GM23338 (cell line): ENCODE measurements around the gene SLC1A4. TPM values are rescaled to one million over a fixed set of nuclear protein-coding genes. Genes with fewer than 3 reads are reported as not detected.

Source experiments
- ATAC-seq: fragments of 200-7000 bp; cut with Tn5 transposase; 3 replicates; pipeline ENCODE4 v1.9.1; 2020
- DNase-seq: peaks from one replicate; pipeline ENCODE4 v3.0.0-alpha.2; 2015; ENCODE audit warnings: low spot score
- H2AFZ ChIP-seq: fragments of 200-600 bp; sonication (generic); 2 replicates; pipeline ENCODE4 v1.8.0; 2016; ENCODE audit warnings: antibody characterized with exemption, mild to moderate bottlenecking, moderate library complexity
- H3F3A ChIP-seq: fragments of 200-600 bp; sonication (generic); replicated peaks from 2 replicates; pipeline ENCODE4 v1.8.0; 2017; ENCODE audit warnings: antibody characterized with exemption, mixed run types, low read depth
- H3K27ac ChIP-seq: fragments of 200-600 bp; sonication (generic); 2 replicates; pipeline ENCODE4 v1.6.1; 2016; ENCODE audit warnings: low read depth
- H3K27me3 ChIP-seq: fragments of 200-600 bp; sonication (generic); 2 replicates; pipeline ENCODE4 v1.8.0; 2016; ENCODE audit warnings: mild to moderate bottlenecking, mixed run types, moderate library complexity; ENCODE audit not compliant: insufficient read depth
- H3K36me3 ChIP-seq: fragments of 200-600 bp; sonication (generic); 2 replicates; pipeline ENCODE4 v1.8.0; 2016; ENCODE audit warnings: mild to moderate bottlenecking; ENCODE audit not compliant: insufficient read depth
- H3K4me1 ChIP-seq: fragments of 200-600 bp; sonication (generic); 2 replicates; pipeline ENCODE4 v1.8.0; 2016; ENCODE audit warnings: mild to moderate bottlenecking, moderate library complexity; ENCODE audit not compliant: insufficient read depth
- H3K4me2 ChIP-seq: fragments of 200-600 bp; sonication (generic); 2 replicates; pipeline ENCODE4 v1.7.1; 2017; ENCODE audit warnings: mixed run types
- H3K4me3 ChIP-seq: fragments of 200-600 bp; sonication (generic); 2 replicates; pipeline ENCODE4 v1.6.1; 2016; ENCODE audit warnings: mixed run types
- H3K79me2 ChIP-seq: fragments of 200-600 bp; sonication (generic); replicated peaks from 2 replicates; pipeline ENCODE4 v1.8.0; 2017; ENCODE audit warnings: mild to moderate bottlenecking; ENCODE audit not compliant: insufficient read depth
- H3K9me2 ChIP-seq: fragments of 200-600 bp; sonication (generic); 2 replicates; pipeline ENCODE4 v1.8.0; 2017; ENCODE audit not compliant: insufficient read depth
- H4K20me1 ChIP-seq: fragments of 200-600 bp; sonication (generic); replicated peaks from 2 replicates; pipeline ENCODE4 v1.8.0; 2017; ENCODE audit warnings: mild to moderate bottlenecking; ENCODE audit not compliant: insufficient read depth
- H3K27ac Mint-ChIP-seq: 2 replicates; pipeline ENCODE4 v1.8.0; 2020; ENCODE audit warnings: inconsistent platforms, mild to moderate bottlenecking, moderate library complexity, mixed read lengths
- H3K27me3 Mint-ChIP-seq: 3 replicates; pipeline ENCODE4 v1.8.0; 2022; ENCODE audit warnings: low read depth, mild to moderate bottlenecking, moderate library complexity, mixed read lengths, inconsistent platforms; ENCODE audit not compliant: insufficient read depth, poor library complexity
- H3K36me3 Mint-ChIP-seq: 3 replicates; pipeline ENCODE4 v1.8.0; 2021; ENCODE audit warnings: low read depth, mild to moderate bottlenecking, inconsistent platforms, moderate library complexity, mixed read lengths
- H3K4me1 Mint-ChIP-seq: 3 replicates; pipeline ENCODE4 v1.8.0; 2020; ENCODE audit warnings: mild to moderate bottlenecking, inconsistent platforms, mixed read lengths
- H3K4me3 Mint-ChIP-seq: 3 replicates; pipeline ENCODE4 v1.8.0; 2021; ENCODE audit warnings: moderate library complexity, mild to moderate bottlenecking, inconsistent platforms, mixed read lengths
- H3K9me3 Mint-ChIP-seq: 3 replicates; pipeline ENCODE4 v1.8.0; 2020; ENCODE audit warnings: moderate library complexity, mild to moderate bottlenecking, inconsistent platforms, mixed read lengths
- CREB1 ChIP-seq: fragments of 250-450 bp; sonication (Bioruptor Pico); IDR thresholded peaks from 2 replicates; pipeline ENCODE4 v1.5.0; 2020; ENCODE audit warnings: low read depth, mild to moderate bottlenecking, moderate library complexity
- ETS1 ChIP-seq: IDR thresholded peaks from 2 replicates; pipeline ENCODE4 v1.6.1; 2016; ENCODE audit warnings: antibody characterized with exemption
- EZH2 ChIP-seq: fragments of 200-600 bp; sonication (generic); IDR thresholded peaks from one replicate; pipeline ENCODE4 v1.8.0; 2017; ENCODE audit warnings: antibody characterized with exemption, mild to moderate bottlenecking, low read depth; ENCODE audit not compliant: unreplicated experiment
- EZH2phosphoT487 ChIP-seq: fragments of 200-600 bp; sonication (generic); IDR thresholded peaks from one replicate; pipeline ENCODE4 v1.8.1; 2018; ENCODE audit warnings: antibody characterized with exemption; ENCODE audit not compliant: unreplicated experiment
- JUNB ChIP-seq: IDR thresholded peaks from one replicate; pipeline ENCODE4 v1.6.1; 2016; ENCODE audit warnings: antibody characterized with exemption; ENCODE audit not compliant: unreplicated experiment
- NANOG ChIP-seq: IDR thresholded peaks from 2 replicates; pipeline ENCODE4 v1.6.1; 2016; ENCODE audit warnings: antibody characterized with exemption, borderline replicate concordance
- POLR2AphosphoS5 ChIP-seq: IDR thresholded peaks from 2 replicates; pipeline ENCODE4 v1.6.1; 2016; ENCODE audit warnings: antibody characterized with exemption, low read depth
- REST ChIP-seq: IDR thresholded peaks from one replicate; pipeline ENCODE4 v1.6.1; 2018; ENCODE audit warnings: antibody characterized with exemption; ENCODE audit not compliant: unreplicated experiment
- STAT1 ChIP-seq: IDR thresholded peaks from one replicate; pipeline ENCODE4 v1.6.1; 2016; ENCODE audit warnings: antibody characterized with exemption; ENCODE audit not compliant: unreplicated experiment
- ZNF114 ChIP-seq: fragments of 250-450 bp; sonication (Bioruptor Pico); IDR thresholded peaks from 2 replicates; pipeline ENCODE4 v1.5.0; 2020; ENCODE audit warnings: mild to moderate bottlenecking, moderate library complexity
- ZNF331 ChIP-seq: fragments of 250-450 bp; sonication (Bioruptor Pico); IDR thresholded peaks from 2 replicates; pipeline ENCODE4 v1.5.0; 2020; ENCODE audit warnings: low read depth, mild to moderate bottlenecking, moderate library complexity
- polyA plus RNA-seq: library from polyadenylated mRNA; unstranded; fragments of >200 nt; fragmentation: Nextera tagmentation; extraction: Ambion mirVana; gene quantifications from 2 replicates; pipeline ENCODE4 v1.2.1, GENCODE V29; 2016
- total RNA-seq: library from RNA; depleted of rRNA; stranded (reverse); fragments of >200 nt; shearing (Covaris generic); gene quantifications from 2 replicates; pipeline ENCODE4 v1.2.3, GENCODE V29; 2014
- TF ChIP-seq, protein P1 (sequence below), 2 experiments: fragments of 200-600 bp in 1 of 2; sonication (generic) in 1 of 2; conservative IDR thresholded peaks; 2 replicates each; pipeline versions ENCODE4 v1.5.1 to v1.6.1; 2016 to 2017; ENCODE audit warnings: antibody characterized with exemption in 2 of 2, low read depth in 2 of 2, mild to moderate bottlenecking in 2 of 2, moderate library complexity in 1 of 2
- TF ChIP-seq, protein P2 (sequence below): fragments of 250-450 bp; sonication (Bioruptor Pico); IDR thresholded peaks from 2 replicates; pipeline ENCODE4 v1.5.0; 2020; ENCODE audit warnings: mild to moderate bottlenecking, moderate library complexity

The SLC1A4 gene
- total and polyA plus RNA-seq, 2 experiments from 2014 or later: 1.3 to 2.7 TPM

DNA sequence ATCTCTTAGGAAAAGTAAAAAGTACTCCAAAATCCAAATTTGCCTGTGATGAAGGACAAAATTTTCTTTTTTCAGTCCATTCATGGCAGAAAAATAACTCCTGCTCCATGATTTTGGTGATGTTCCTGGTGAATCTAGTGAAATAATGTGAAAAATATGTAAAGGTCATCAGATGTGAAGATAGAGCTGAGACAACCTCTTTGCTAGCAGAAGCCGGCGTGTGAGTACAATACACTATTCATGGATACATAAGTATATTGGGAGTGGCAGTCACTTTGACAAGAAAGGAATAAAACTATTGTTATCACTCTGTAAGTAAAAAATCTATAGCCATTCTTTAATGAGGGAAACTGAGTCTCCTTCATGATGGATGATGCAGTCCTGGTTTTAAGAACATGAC lies 6.3 kb upstream of the SLC1A4 start:
- H3K27me3 Mint-ChIP-seq: peaks cover 8% of the 10 kb centered on the region
- Histone ChIP-seq H4K20me1 (no peaks in the 10 kb centered on the region; the same call in none of the 2 replicates), H3K9me2 (no peaks in the 10 kb centered on the region), H3K79me2 (0 out of 2 replicates have a peak, but pooled peaks cover 3% of the 10 kb centered on the region), H3K4me1 (no peaks in the 10 kb centered on the region), H3F3A (0 out of 2 replicates have a peak, but pooled peaks cover 3% of the 10 kb centered on the region), H3K27me3 (peaks cover 28% of the 10 kb centered on the region), H3K4me3 (no peak overlapping the region), H3K4me2 (no peak overlapping the region), H2AFZ (no peak overlapping the region), H3K27ac (no peak overlapping the region), H3K36me3 (no peaks in the 10 kb centered on the region)
- no peaks in the 10 kb centered on the region for H3K36me3 Mint-ChIP-seq
- no peak overlapping the region for H3K4me3 Mint-ChIP-seq
- ATAC-seq (no peak), DNase-seq (no peak)
- H3K9me3 Mint-ChIP-seq: no peaks in the 10 kb centered on the region
- H3K27ac Mint-ChIP-seq: no peak overlapping the region
- TF ChIP-seq REST: no peak
- TF ChIP-seq, protein P1, sequence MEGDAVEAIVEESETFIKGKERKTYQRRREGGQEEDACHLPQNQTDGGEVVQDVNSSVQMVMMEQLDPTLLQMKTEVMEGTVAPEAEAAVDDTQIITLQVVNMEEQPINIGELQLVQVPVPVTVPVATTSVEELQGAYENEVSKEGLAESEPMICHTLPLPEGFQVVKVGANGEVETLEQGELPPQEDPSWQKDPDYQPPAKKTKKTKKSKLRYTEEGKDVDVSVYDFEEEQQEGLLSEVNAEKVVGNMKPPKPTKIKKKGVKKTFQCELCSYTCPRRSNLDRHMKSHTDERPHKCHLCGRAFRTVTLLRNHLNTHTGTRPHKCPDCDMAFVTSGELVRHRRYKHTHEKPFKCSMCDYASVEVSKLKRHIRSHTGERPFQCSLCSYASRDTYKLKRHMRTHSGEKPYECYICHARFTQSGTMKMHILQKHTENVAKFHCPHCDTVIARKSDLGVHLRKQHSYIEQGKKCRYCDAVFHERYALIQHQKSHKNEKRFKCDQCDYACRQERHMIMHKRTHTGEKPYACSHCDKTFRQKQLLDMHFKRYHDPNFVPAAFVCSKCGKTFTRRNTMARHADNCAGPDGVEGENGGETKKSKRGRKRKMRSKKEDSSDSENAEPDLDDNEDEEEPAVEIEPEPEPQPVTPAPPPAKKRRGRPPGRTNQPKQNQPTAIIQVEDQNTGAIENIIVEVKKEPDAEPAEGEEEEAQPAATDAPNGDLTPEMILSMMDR (conservative IDR thresholded peaks at IDR 0.05; ENCODE audit: low read depth in 2 of 2): no peak
- no peak for TF ChIP-seq ZNF114 (CRISPR knock-in tag)
- no peak for TF ChIP-seq NANOG
- no peak for TF ChIP-seq ETS1
- TF ChIP-seq EZH2phosphoT487: no peak
- no peak for TF ChIP-seq ZNF331 (CRISPR knock-in tag)
- no peak for TF ChIP-seq JUNB
- TF ChIP-seq, protein P2, sequence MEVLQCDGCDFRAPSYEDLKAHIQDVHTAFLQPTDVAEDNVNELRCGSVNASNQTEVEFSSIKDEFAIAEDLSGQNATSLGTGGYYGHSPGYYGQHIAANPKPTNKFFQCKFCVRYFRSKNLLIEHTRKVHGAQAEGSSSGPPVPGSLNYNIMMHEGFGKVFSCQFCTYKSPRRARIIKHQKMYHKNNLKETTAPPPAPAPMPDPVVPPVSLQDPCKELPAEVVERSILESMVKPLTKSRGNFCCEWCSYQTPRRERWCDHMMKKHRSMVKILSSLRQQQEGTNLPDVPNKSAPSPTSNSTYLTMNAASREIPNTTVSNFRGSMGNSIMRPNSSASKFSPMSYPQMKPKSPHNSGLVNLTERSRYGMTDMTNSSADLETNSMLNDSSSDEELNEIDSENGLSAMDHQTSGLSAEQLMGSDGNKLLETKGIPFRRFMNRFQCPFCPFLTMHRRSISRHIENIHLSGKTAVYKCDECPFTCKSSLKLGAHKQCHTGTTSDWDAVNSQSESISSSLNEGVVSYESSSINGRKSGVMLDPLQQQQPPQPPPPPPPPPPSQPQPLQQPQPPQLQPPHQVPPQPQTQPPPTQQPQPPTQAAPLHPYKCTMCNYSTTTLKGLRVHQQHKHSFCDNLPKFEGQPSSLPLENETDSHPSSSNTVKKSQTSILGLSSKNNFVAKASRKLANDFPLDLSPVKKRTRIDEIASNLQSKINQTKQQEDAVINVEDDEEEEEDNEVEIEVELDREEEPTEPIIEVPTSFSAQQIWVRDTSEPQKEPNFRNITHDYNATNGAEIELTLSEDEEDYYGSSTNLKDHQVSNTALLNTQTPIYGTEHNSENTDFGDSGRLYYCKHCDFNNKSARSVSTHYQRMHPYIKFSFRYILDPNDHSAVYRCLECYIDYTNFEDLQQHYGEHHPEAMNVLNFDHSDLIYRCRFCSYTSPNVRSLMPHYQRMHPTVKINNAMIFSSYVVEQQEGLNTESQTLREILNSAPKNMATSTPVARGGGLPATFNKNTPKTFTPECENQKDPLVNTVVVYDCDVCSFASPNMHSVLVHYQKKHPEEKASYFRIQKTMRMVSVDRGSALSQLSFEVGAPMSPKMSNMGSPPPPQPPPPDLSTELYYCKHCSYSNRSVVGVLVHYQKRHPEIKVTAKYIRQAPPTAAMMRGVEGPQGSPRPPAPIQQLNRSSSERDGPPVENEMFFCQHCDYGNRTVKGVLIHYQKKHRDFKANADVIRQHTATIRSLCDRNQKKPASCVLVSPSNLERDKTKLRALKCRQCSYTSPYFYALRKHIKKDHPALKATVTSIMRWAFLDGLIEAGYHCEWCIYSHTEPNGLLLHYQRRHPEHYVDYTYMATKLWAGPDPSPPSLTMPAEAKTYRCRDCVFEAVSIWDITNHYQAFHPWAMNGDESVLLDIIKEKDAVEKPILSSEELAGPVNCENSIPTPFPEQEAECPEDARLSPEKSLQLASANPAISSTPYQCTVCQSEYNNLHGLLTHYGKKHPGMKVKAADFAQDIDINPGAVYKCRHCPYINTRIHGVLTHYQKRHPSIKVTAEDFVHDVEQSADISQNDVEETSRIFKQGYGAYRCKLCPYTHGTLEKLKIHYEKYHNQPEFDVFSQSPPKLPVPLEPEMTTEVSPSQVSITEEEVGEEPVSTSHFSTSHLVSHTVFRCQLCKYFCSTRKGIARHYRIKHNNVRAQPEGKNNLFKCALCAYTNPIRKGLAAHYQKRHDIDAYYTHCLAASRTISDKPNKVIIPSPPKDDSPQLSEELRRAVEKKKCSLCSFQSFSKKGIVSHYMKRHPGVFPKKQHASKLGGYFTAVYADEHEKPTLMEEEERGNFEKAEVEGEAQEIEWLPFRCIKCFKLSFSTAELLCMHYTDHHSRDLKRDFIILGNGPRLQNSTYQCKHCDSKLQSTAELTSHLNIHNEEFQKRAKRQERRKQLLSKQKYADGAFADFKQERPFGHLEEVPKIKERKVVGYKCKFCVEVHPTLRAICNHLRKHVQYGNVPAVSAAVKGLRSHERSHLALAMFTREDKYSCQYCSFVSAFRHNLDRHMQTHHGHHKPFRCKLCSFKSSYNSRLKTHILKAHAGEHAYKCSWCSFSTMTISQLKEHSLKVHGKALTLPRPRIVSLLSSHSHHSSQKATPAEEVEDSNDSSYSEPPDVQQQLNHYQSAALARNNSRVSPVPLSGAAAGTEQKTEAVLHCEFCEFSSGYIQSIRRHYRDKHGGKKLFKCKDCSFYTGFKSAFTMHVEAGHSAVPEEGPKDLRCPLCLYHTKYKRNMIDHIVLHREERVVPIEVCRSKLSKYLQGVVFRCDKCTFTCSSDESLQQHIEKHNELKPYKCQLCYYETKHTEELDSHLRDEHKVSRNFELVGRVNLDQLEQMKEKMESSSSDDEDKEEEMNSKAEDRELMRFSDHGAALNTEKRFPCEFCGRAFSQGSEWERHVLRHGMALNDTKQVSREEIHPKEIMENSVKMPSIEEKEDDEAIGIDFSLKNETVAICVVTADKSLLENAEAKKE (CRISPR knock-in tag): no peak
- no peak for TF ChIP-seq CREB1 (CRISPR knock-in tag)
- TF ChIP-seq EZH2: no peak
- no peak for TF ChIP-seq STAT1
- TF ChIP-seq POLR2AphosphoS5: no peak
- H3K4me1 Mint-ChIP-seq: peaks cover 6% of the 10 kb centered on the region
